ENCODE data around the gene WDR64. TPM values are rescaled to one million over a fixed set of nuclear protein-coding genes. Genes with fewer than 3 reads are reported as not detected.
"Not testable (repeated sequence)": the region's sequence is repeated elsewhere in the genome, so short reads cannot be mapped to it uniquely, and the experiment has no call there.

WDR64 gene
- total RNA-seq, 1 experiment from 2014 or later: not detected

GRCh38 chr1:241702442-241703373 is 50.6 kb downstream of the WDR64 start:
- POLR2A ChIA-PET: no interaction called here
- no TSS peak for BruUV-seq (replicated peaks)
- no peak for DNase-seq
- H3K27me3 ChIP-seq (replicated peaks; ENCODE audit: control insufficient read depth, insufficient read depth, low read length): no peaks in the 10 kb centered on the region
- Mint-ChIP-seq H3K4me1 (ENCODE audit: low read depth, unreplicated experiment) (peaks cover 5% of the 10 kb centered on the region), H3K27me3 (ENCODE audit: insufficient read depth, unreplicated experiment) (no peaks in the 10 kb centered on the region), H3K27ac (ENCODE audit: unreplicated experiment) (no peak overlapping the region), H3K4me3 (ENCODE audit: unreplicated experiment) (no peak overlapping the region), H3K36me3 (ENCODE audit: insufficient read depth, unreplicated experiment) (no peaks in the 10 kb centered on the region), H3K9me3 (ENCODE audit: unreplicated experiment) (no peaks in the 10 kb centered on the region)
- no peaks in the 10 kb centered on the region for H3K36me3 ChIP-seq (ENCODE audit: control insufficient read depth, insufficient read depth, low read length)
- no peak for TF ChIP-seq CTCF (IDR thresholded peaks at IDR 0.05; ENCODE audit: insufficient read depth in 1 of 2, low read depth in 1 of 2, low read length in 1 of 2, severe bottlenecking in 1 of 2, unreplicated experiment in 1 of 2)
- intact Hi-C loops (cut with micrococcal nuclease; ENCODE audit: unreplicated experiment): no loop called here
- CTCF ChIA-PET: no interaction called here
- H3K4me3 ChIP-seq (ENCODE audit: low read depth, low read length): no peak overlapping the region
- 0 out of 2 replicates have a peak, but pooled peaks cover 5% of the 10 kb centered on the region for H3K9me3 ChIP-seq
- H3K4me1 ChIP-seq: no peaks in the 10 kb centered on the region

GRCh38 chr1:241703739-241704138 is 51.7 kb downstream of the WDR64 start:
- CTCF ChIA-PET; H3K27me3 Mint-ChIP-seq (ENCODE audit: insufficient read depth, unreplicated experiment); H3K4me1 ChIP-seq; H3K9me3 ChIP-seq; H3K36me3 Mint-ChIP-seq (ENCODE audit: insufficient read depth, unreplicated experiment); H3K4me3 Mint-ChIP-seq (ENCODE audit: unreplicated experiment); H3K36me3 ChIP-seq (ENCODE audit: control insufficient read depth, insufficient read depth, low read length); POLR2A ChIA-PET; H3K27me3 ChIP-seq (replicated peaks; ENCODE audit: control insufficient read depth, insufficient read depth, low read length); DNase-seq; H3K27ac Mint-ChIP-seq (ENCODE audit: unreplicated experiment); H3K4me3 ChIP-seq (ENCODE audit: low read depth, low read length); H3K9me3 Mint-ChIP-seq (ENCODE audit: unreplicated experiment); intact Hi-C loops (cut with micrococcal nuclease; ENCODE audit: unreplicated experiment); H3K4me1 Mint-ChIP-seq (ENCODE audit: low read depth, unreplicated experiment); BruUV-seq (replicated peaks): not testable (repeated sequence)

GRCh38 chr1:241706257-241706656 is 54.2 kb downstream of the WDR64 start:
- H3K4me1 ChIP-seq: no peaks in the 10 kb centered on the region
- H3K9me3 ChIP-seq: 0 out of 2 replicates have a peak, but pooled peaks cover 3% of the 10 kb centered on the region
- H3K4me1 Mint-ChIP-seq (ENCODE audit: low read depth, unreplicated experiment): peaks cover 5% of the 10 kb centered on the region
- BruUV-seq (replicated peaks): no TSS peak
- no peak overlapping the region for H3K4me3 Mint-ChIP-seq (ENCODE audit: unreplicated experiment)
- H3K9me3 Mint-ChIP-seq (ENCODE audit: unreplicated experiment): no peaks in the 10 kb centered on the region
- H3K36me3 ChIP-seq (ENCODE audit: control insufficient read depth, insufficient read depth, low read length): no peaks in the 10 kb centered on the region
- no peaks in the 10 kb centered on the region for H3K36me3 Mint-ChIP-seq (ENCODE audit: insufficient read depth, unreplicated experiment)
- no peak overlapping the region for H3K4me3 ChIP-seq (ENCODE audit: low read depth, low read length)
- POLR2A ChIA-PET: no interaction called here
- no peaks in the 10 kb centered on the region for H3K27me3 ChIP-seq (replicated peaks; ENCODE audit: control insufficient read depth, insufficient read depth, low read length)
- intact Hi-C loops (cut with micrococcal nuclease; ENCODE audit: unreplicated experiment): no loop called here
- DNase-seq: no peak
- CTCF ChIA-PET: no interaction called here
- no peaks in the 10 kb centered on the region for H3K27me3 Mint-ChIP-seq (ENCODE audit: insufficient read depth, unreplicated experiment)
- no peak overlapping the region for H3K27ac Mint-ChIP-seq (ENCODE audit: unreplicated experiment)
- no peak for TF ChIP-seq CTCF (IDR thresholded peaks at IDR 0.05; ENCODE audit: insufficient read depth in 1 of 2, low read depth in 1 of 2, low read length in 1 of 2, severe bottlenecking in 1 of 2, unreplicated experiment in 1 of 2)

Data from Caco-2 (cell line).